Liver (tissue), 9 donors: ENCODE data around the gene PRMT5. TPM values are rescaled to one million over a fixed set of nuclear protein-coding genes. Genes with fewer than 3 reads are reported as not detected.

Experiments used
- DNase-seq: peaks from one replicate; pipeline ENCODE4 v3.0.0-alpha.2; 2017; ENCODE audit warnings: low spot score
- H3K27ac ChIP-seq, 2 donors: one replicate each; pipeline ENCODE4 v1.7.0; 2013; ENCODE audit warnings: inconsistent platforms in 2 of 2, low read length in 2 of 2, control low read depth in 1 of 2, low read depth in 1 of 2, mild to moderate bottlenecking in 1 of 2
- H3K27me3 ChIP-seq, 4 donors: one replicate each; pipeline versions ENCODE4 v1.6.1 to v1.7.0; 2013; ENCODE audit warnings: low read length in 3 of 4, inconsistent platforms in 1 of 4, mild to moderate bottlenecking in 1 of 4, moderate library complexity in 1 of 4; ENCODE audit not compliant: control insufficient read depth in 4 of 4, insufficient read depth in 4 of 4
- H3K36me3 ChIP-seq, 4 donors: one replicate each; pipeline versions ENCODE4 v1.6.1 to v1.7.0; 2013; ENCODE audit warnings: low read length in 3 of 4, mild to moderate bottlenecking in 3 of 4, low read depth in 1 of 4, moderate library complexity in 1 of 4; ENCODE audit not compliant: control insufficient read depth in 4 of 4, insufficient read depth in 3 of 4
- H3K4me1 ChIP-seq, 4 donors: one replicate each; pipeline versions ENCODE4 v1.6.1 to v1.7.0; 2013; ENCODE audit warnings: low read length in 3 of 4, mild to moderate bottlenecking in 3 of 4, moderate library complexity in 1 of 4; ENCODE audit not compliant: control insufficient read depth in 4 of 4, insufficient read depth in 4 of 4
- H3K4me3 ChIP-seq, 3 donors: one replicate each; pipeline versions ENCODE4 v1.6.1 to v1.7.0; 2013; ENCODE audit warnings: low read length in 3 of 3, control low read depth in 1 of 3, low read depth in 1 of 3, mild to moderate bottlenecking in 1 of 3
- H3K9ac ChIP-seq, 2 donors: one replicate each; pipeline ENCODE4 v1.7.0; 2013; ENCODE audit warnings: low read length in 2 of 2, mild to moderate bottlenecking in 2 of 2, moderate library complexity in 2 of 2, control low read depth in 1 of 2, low read depth in 1 of 2
- H3K9me3 ChIP-seq, 4 donors: one replicate each; pipeline versions ENCODE4 v1.6.1 to v1.7.0; 2013; ENCODE audit warnings: low read length in 3 of 4; ENCODE audit not compliant: control insufficient read depth in 4 of 4
- EGR1 ChIP-seq, 2 donors: IDR thresholded peaks; 2 replicates each; pipeline ENCODE4 v1.6.1; 2016 to 2018; ENCODE audit warnings: antibody characterized with exemption in 2 of 2, low read depth in 2 of 2
- FOXA1 ChIP-seq: IDR thresholded peaks from 2 replicates; pipeline ENCODE4 v1.6.1; 2016; ENCODE audit warnings: antibody characterized with exemption
- FOXA2 ChIP-seq: IDR thresholded peaks from 2 replicates; pipeline ENCODE4 v1.6.1; 2016; ENCODE audit warnings: antibody characterized with exemption
- HNF4A ChIP-seq, 2 donors: conservative IDR thresholded peaks; 2 replicates each; pipeline ENCODE4 v1.6.1; 2016; ENCODE audit warnings: antibody characterized with exemption in 2 of 2, mild to moderate bottlenecking in 2 of 2
- HNF4G ChIP-seq: IDR thresholded peaks from 2 replicates; pipeline ENCODE4 v1.6.1; 2016; ENCODE audit warnings: antibody characterized with exemption
- JUND ChIP-seq, 2 donors: IDR thresholded peaks; 2 replicates each; pipeline ENCODE4 v1.6.1; 2016; ENCODE audit warnings: antibody characterized with exemption in 2 of 2
- NR2F2 ChIP-seq: IDR thresholded peaks from 2 replicates; pipeline ENCODE4 v1.6.1; 2016; ENCODE audit warnings: antibody characterized with exemption
- RAD21 ChIP-seq, 2 donors: IDR thresholded peaks; 2 replicates each; pipeline ENCODE4 v1.6.1; 2016; ENCODE audit warnings: antibody characterized with exemption in 2 of 2, mild to moderate bottlenecking in 2 of 2
- RXRA ChIP-seq, 2 donors: IDR thresholded peaks; 2 replicates each; pipeline ENCODE4 v1.6.1; 2017 to 2018; ENCODE audit warnings: antibody characterized with exemption in 2 of 2, mild to moderate bottlenecking in 1 of 2
- SP1 ChIP-seq: IDR thresholded peaks from 2 replicates; pipeline ENCODE4 v1.6.1; 2018; ENCODE audit warnings: antibody characterized with exemption, mild to moderate bottlenecking
- TAF1 ChIP-seq: conservative IDR thresholded peaks from 2 replicates; pipeline ENCODE4 v1.6.1; 2016; ENCODE audit warnings: antibody characterized with exemption, mild to moderate bottlenecking
- YY1 ChIP-seq: IDR thresholded peaks from 2 replicates; pipeline ENCODE4 v1.6.1; 2016; ENCODE audit warnings: antibody characterized with exemption, mild to moderate bottlenecking
- WGBS: extraction: QIAGEN DNeasy Blood & Tissue Kit; methylation state at CpG from one replicate; pipeline ENCODE4 v1.1.7; 2013; 5-methylcytosine and 5-hydroxymethylcytosine counted together
- polyA plus RNA-seq, 2 donors: library from polyadenylated mRNA; stranded (reverse) in 1 of 2; unstranded in 1 of 2; fragments of 200-250 nt in 1 of 2; fragments of >200 nt in 1 of 2; fragmentation: Nextera tagmentation in 1 of 2; extraction: Ambion mirVana in 1 of 2; gene quantifications; one replicate each; pipeline versions ENCODE4 v1.2.1 to v1.2.3, GENCODE V29; 2013 to 2015
- total RNA-seq, 2 donors: library from RNA; depleted of rRNA; stranded (reverse); fragments of >200 nt; gene quantifications; one replicate each; pipeline ENCODE4 v1.2.3, GENCODE V29; 2014
- TF ChIP-seq, protein P1 (sequence below): IDR thresholded peaks from 2 replicates; pipeline ENCODE4 v1.6.1; 2016; ENCODE audit warnings: antibody characterized with exemption
- TF ChIP-seq, protein P2 (sequence below): fragments of 150-350 bp; IDR thresholded peaks from 2 replicates; pipeline ENCODE4 v1.5.1; 2017; ENCODE audit warnings: improper control_type of control experiment, low read depth, low read length; ENCODE audit not compliant: missing input control
- TF ChIP-seq, protein P3 (sequence below): IDR thresholded peaks from 2 replicates; pipeline ENCODE4 v1.6.1; 2016; ENCODE audit warnings: antibody characterized with exemption
- donor health status: healthy.
- donor health status: healthy.
- donor health status: healthy.
- donor health status: healthy.
- donor health status: healthy.

Gene PRMT5
- total and polyA plus RNA-seq, 4 donors: 14.1 to 28.2 (median 26.8) TPM

DNA sequence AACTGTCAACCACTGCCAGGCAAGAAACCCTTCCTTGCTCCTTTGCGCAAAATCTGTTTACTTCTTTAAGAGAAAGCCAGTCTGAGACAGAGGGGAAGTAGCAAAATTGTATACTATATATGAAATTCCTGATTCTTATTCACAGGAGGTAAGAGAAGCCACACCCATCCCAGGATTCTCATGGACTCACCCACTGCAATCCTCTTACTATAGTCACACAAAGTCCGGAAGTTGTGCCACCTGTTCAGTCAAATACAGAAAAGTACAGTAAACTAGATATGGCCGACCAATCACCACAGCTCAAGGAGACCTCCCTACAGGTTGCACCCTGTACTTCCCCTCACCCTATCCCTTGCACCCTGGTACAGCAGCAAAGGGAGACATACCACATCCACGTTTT, 2.9 kb downstream of the PRMT5 start (continued):
- TF ChIP-seq, protein P1, sequence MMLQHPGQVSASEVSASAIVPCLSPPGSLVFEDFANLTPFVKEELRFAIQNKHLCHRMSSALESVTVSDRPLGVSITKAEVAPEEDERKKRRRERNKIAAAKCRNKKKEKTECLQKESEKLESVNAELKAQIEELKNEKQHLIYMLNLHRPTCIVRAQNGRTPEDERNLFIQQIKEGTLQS: no peak

DNA sequence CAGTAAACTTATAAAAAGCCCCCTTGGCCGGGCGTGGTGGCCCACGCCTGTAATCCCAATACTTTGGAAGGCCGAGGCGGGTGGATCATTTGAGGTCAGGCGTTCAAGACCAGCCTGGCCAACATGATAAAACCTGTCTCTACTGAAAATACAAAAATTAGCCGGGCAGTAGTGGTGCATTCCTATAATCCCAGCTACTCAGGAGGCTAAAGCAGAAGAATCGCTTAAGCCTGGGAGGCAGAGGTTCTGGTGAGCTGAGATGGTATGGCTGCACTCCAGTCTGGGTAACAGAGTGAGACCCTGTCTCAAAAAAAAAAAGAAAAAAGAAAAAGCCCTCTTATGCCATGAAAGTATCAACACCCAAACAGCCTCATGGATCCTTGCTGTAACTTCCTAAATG, 3.7 kb downstream of the PRMT5 start:
- WGBS: 96% methylated on average over 8 of the region's 8 CpGs
- Histone ChIP-seq H3K4me3 (no peak overlapping the region), H3K4me1 (peaks cover 0 to 20% (median 12%) of the 10 kb centered on the region in 4 donors), H3K36me3 (peaks cover 4 to 44% (median 36%) of the 10 kb centered on the region in 4 donors), H3K9ac (no peak overlapping the region), H3K9me3 (no peaks in the 10 kb centered on the region), H3K27ac (no peak overlapping the region), H3K27me3 (no peaks in the 10 kb centered on the region)
- TF ChIP-seq RXRA (IDR thresholded peaks at IDR 0.05) (no peak), FOXA1 (no peak), RAD21 (IDR thresholded peaks at IDR 0.05) (no peak), HNF4A (conservative IDR thresholded peaks at IDR 0.05) (no peak), YY1 (no peak), FOXA2 (no peak), SP1 (no peak), EGR1 (IDR thresholded peaks at IDR 0.05; ENCODE audit: low read depth in 2 of 2) (no peak), JUND (IDR thresholded peaks at IDR 0.05) (no peak), HNF4G (no peak), NR2F2 (no peak)
- TF ChIP-seq, protein P1: no peak
- TF ChIP-seq, protein P2, sequence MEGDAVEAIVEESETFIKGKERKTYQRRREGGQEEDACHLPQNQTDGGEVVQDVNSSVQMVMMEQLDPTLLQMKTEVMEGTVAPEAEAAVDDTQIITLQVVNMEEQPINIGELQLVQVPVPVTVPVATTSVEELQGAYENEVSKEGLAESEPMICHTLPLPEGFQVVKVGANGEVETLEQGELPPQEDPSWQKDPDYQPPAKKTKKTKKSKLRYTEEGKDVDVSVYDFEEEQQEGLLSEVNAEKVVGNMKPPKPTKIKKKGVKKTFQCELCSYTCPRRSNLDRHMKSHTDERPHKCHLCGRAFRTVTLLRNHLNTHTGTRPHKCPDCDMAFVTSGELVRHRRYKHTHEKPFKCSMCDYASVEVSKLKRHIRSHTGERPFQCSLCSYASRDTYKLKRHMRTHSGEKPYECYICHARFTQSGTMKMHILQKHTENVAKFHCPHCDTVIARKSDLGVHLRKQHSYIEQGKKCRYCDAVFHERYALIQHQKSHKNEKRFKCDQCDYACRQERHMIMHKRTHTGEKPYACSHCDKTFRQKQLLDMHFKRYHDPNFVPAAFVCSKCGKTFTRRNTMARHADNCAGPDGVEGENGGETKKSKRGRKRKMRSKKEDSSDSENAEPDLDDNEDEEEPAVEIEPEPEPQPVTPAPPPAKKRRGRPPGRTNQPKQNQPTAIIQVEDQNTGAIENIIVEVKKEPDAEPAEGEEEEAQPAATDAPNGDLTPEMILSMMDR: no peak
- TF ChIP-seq, protein P3, sequence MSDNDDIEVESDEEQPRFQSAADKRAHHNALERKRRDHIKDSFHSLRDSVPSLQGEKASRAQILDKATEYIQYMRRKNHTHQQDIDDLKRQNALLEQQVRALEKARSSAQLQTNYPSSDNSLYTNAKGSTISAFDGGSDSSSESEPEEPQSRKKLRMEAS: no peak
- no peak for DNase-seq

DNA sequence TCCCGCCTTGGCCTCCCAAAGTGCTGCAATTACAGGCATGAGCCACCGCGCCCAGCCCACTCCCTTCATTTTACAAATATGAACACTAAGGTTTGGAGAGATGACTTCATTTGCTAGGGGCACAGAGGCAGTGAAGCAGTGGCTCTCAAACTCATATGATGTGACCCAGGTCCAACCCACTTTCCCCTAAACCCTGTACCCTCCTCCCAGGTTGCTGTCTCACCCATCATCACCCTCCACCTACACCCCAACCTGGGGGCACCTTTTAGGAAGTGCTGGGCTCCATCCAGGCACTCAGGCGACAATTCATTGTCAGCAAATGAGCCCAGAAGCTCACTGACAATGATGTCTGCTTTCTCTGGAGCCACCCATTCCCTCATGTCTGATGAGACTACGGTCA, 5.4 kb downstream of the PRMT5 start:
- DNase-seq: no peak
- H3K27me3 ChIP-seq: no peaks in the 10 kb centered on the region
- no peak overlapping the region for H3K9ac ChIP-seq
- peaks cover 6 to 46% (median 37%) of the 10 kb centered on the region in 4 donors for H3K36me3 ChIP-seq
- H3K9me3 ChIP-seq: no peaks in the 10 kb centered on the region
- WGBS: 98% methylated on average over 5 of the region's 5 CpGs
- peaks cover 4 to 16% (median 13%) of the 10 kb centered on the region in 4 donors for H3K4me1 ChIP-seq
- no peak overlapping the region for H3K4me3 ChIP-seq
- H3K27ac ChIP-seq: no peak overlapping the region
- no peak for TF ChIP-seq JUND (IDR thresholded peaks at IDR 0.05)
- TF ChIP-seq TAF1: no peak

DNA sequence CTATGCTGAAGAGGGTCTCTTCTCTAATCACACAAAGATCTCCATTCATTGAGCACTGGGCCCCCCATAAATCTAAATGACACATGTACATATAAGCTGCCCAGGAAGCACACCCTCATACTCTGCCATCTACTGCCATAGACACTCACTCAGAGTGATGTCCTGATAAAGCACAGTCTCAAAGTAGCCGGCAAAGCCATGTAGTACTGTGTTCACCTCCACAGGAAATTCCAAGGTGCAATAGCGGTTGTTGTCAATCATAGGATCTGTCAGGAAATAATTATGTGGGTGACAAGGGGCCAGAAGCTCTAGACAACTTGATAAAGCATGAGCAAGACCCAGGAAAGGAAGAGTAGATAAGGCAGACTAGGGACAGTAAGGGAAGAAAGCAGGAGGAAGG, 6.9 kb downstream of the PRMT5 start:
- TF ChIP-seq EGR1 (IDR thresholded peaks at IDR 0.05; ENCODE audit: low read depth in 2 of 2) (no peak), FOXA1 (no peak), SP1 (no peak), RAD21 (IDR thresholded peaks at IDR 0.05) (no peak), JUND (IDR thresholded peaks at IDR 0.05) (no peak), FOXA2 (no peak)
- TF ChIP-seq, protein P3: no peak
- TF ChIP-seq, protein P2: no peak
- TF ChIP-seq, protein P1: no peak
- peaks cover 6 to 46% (median 37%) of the 10 kb centered on the region in 4 donors for H3K36me3 ChIP-seq
- no peak overlapping the region for H3K4me3 ChIP-seq
- H3K9ac ChIP-seq: no peak overlapping the region
- no peaks in the 10 kb centered on the region for H3K27me3 ChIP-seq
- 91% methylated on average over 2 of the region's 2 CpGs for WGBS
- DNase-seq: no peak
- no peak overlapping the region for H3K27ac ChIP-seq
- peaks cover 4 to 13% (median 8%) of the 10 kb centered on the region in 4 donors for H3K4me1 ChIP-seq
- H3K9me3 ChIP-seq: no peaks in the 10 kb centered on the region
